HL-60 (cell line): Measurements from ENCODE around the gene ACTN1.

Source experiments
- POLR2AphosphoS5 ChIP-seq: IDR thresholded peaks from 2 replicates; pipeline ENCODE4 v1.6.1; 2012; ENCODE audit warnings: low read depth
- TF ChIP-seq, protein P1 (sequence below): IDR thresholded peaks from one replicate; pipeline ENCODE4 v1.5.1; 2011; ENCODE audit warnings: low read length, control low read depth, inconsistent platforms; ENCODE audit not compliant: insufficient read depth

- TF ChIP-seq, protein P1, sequence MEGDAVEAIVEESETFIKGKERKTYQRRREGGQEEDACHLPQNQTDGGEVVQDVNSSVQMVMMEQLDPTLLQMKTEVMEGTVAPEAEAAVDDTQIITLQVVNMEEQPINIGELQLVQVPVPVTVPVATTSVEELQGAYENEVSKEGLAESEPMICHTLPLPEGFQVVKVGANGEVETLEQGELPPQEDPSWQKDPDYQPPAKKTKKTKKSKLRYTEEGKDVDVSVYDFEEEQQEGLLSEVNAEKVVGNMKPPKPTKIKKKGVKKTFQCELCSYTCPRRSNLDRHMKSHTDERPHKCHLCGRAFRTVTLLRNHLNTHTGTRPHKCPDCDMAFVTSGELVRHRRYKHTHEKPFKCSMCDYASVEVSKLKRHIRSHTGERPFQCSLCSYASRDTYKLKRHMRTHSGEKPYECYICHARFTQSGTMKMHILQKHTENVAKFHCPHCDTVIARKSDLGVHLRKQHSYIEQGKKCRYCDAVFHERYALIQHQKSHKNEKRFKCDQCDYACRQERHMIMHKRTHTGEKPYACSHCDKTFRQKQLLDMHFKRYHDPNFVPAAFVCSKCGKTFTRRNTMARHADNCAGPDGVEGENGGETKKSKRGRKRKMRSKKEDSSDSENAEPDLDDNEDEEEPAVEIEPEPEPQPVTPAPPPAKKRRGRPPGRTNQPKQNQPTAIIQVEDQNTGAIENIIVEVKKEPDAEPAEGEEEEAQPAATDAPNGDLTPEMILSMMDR = no peak
- no peak for TF ChIP-seq POLR2AphosphoS5
Measured at GRCh38 chr14:68876976-68877375, 102.1 kb downstream of the ACTN1 start.
